HEK293 (cell line): ENCODE measurements around the gene DPM2.

Experiments
- YY1 ChIP-seq: fragments of 450-650 bp; formaldehyde crosslinking; IDR thresholded peaks from 2 replicates; pipeline ENCODE4 v1.5.1; 2018; ENCODE audit warnings: missing biosample characterization, missing genetic modification characterization
- ZBTB7A ChIP-seq: fragments of 450-650 bp; formaldehyde crosslinking; IDR thresholded peaks from 2 replicates; pipeline ENCODE4 v1.5.1; 2016; ENCODE audit warnings: low read depth, missing biosample characterization, missing genetic modification characterization
- ZNF138 ChIP-seq: fragments of 450-650 bp; formaldehyde crosslinking; IDR thresholded peaks from 2 replicates; pipeline ENCODE4 v1.5.1; 2016; ENCODE audit warnings: missing biosample characterization, missing genetic modification characterization, borderline replicate concordance
- ZNF202 ChIP-seq: fragments of 450-650 bp; formaldehyde crosslinking; IDR thresholded peaks from 2 replicates; pipeline ENCODE4 v1.5.1; 2016; ENCODE audit warnings: missing biosample characterization, missing genetic modification characterization, borderline replicate concordance
- ZNF398 ChIP-seq: fragments of 450-650 bp; formaldehyde crosslinking; IDR thresholded peaks from 2 replicates; pipeline ENCODE4 v1.5.1; 2017; ENCODE audit warnings: missing biosample characterization, missing genetic modification characterization
- ZNF433 ChIP-seq: fragments of 450-650 bp; formaldehyde crosslinking; IDR thresholded peaks from 2 replicates; pipeline ENCODE4 v1.5.1; 2016; ENCODE audit warnings: missing biosample characterization, missing genetic modification characterization, low read depth
- TF ChIP-seq, protein P1 (sequence below): fragments of 450-650 bp; formaldehyde crosslinking; IDR thresholded peaks from 2 replicates; pipeline ENCODE4 v1.5.1; 2016; ENCODE audit warnings: missing biosample characterization, missing genetic modification characterization

- TF ChIP-seq ZBTB7A (tag by site-specific recombination) (no peak), ZNF433 (tag by site-specific recombination) (no peak), ZNF202 (tag by site-specific recombination) (no peak), ZNF398 (tag by site-specific recombination) (no peak), ZNF138 (tag by site-specific recombination) (no peak), YY1 (no peak)
- TF ChIP-seq, protein P1, sequence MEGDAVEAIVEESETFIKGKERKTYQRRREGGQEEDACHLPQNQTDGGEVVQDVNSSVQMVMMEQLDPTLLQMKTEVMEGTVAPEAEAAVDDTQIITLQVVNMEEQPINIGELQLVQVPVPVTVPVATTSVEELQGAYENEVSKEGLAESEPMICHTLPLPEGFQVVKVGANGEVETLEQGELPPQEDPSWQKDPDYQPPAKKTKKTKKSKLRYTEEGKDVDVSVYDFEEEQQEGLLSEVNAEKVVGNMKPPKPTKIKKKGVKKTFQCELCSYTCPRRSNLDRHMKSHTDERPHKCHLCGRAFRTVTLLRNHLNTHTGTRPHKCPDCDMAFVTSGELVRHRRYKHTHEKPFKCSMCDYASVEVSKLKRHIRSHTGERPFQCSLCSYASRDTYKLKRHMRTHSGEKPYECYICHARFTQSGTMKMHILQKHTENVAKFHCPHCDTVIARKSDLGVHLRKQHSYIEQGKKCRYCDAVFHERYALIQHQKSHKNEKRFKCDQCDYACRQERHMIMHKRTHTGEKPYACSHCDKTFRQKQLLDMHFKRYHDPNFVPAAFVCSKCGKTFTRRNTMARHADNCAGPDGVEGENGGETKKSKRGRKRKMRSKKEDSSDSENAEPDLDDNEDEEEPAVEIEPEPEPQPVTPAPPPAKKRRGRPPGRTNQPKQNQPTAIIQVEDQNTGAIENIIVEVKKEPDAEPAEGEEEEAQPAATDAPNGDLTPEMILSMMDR (tag by site-specific recombination): no peak
These were observed 24.6 kb upstream of the DPM2 start for GRCh38 chr9:127962278-127962677.
